ENCODE data around the gene CFDP1.
"Not testable (repeated sequence)": the region's sequence is repeated elsewhere in the genome, so short reads cannot be mapped to it uniquely, and the experiment has no call there.

CFDP1 gene

DNA sequence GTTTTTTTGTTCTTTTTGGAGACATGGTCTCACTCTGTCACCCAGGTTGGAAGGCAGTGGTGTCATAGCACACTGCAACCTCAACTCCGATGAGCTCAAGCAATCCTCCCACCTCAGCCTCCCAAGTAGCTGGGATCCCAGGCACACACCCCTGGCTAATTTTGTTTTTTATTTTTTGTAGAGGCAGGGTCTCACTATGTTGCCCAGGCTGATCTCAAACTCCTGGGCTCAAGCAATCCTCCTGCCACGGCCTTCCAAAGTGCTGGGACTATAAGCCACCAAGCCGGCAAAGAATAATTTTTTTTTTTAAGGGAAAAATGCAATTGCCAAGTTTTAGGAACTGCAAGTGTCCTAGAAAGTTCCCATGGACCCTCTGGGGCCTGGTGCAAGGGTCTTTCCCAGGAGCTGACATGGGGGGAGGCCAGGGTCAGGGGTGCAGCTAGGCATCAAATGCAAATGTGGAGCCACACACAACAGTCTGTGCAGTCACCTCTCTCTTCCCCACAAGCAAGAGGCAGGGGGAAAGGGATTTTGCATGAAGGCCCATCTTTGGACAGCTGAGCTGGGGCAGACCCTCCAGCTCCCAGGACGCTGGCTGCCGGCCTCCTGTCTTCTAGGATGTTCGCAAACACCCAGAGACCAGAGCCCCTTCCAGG, 161.7 kb downstream of the CFDP1 start:
- DNase-seq = no peak
- Histone ChIP-seq H3K4me3 (ENCODE audit: low read length) (no peak overlapping the region), H3K36me3 (replicated peaks; ENCODE audit: insufficient read depth, low read length) (no peaks in the 10 kb centered on the region), H3K4me2 (ENCODE audit: low read depth, low read length) (no peak overlapping the region), H4K20me1 (ENCODE audit: insufficient read depth, low read length) (no peaks in the 10 kb centered on the region), H3K4me1 (ENCODE audit: low read length) (no peaks in the 10 kb centered on the region), H3K9me3 (replicated peaks; ENCODE audit: insufficient read depth, low read length) (no peaks in the 10 kb centered on the region), H3K27me3 (replicated peaks; ENCODE audit: insufficient read depth, low read length) (0 out of 2 replicates have a peak, but pooled peaks cover 4% of the 10 kb centered on the region), H3K27ac (ENCODE audit: low read length) (no peak overlapping the region), H3K9me2 (replicated peaks; ENCODE audit: insufficient read depth, low read length) (no peaks in the 10 kb centered on the region), H3K79me2 (ENCODE audit: low read length) (no peaks in the 10 kb centered on the region), H3K9ac (ENCODE audit: low read length) (no peak overlapping the region), H2AFZ (ENCODE audit: low read length) (no peak overlapping the region), H3F3A (ENCODE audit: insufficient read depth, low read length) (no peaks in the 10 kb centered on the region)
- no peak for TF ChIP-seq EZH2phosphoT487 (IDR thresholded peaks at IDR 0.05; ENCODE audit: low read length)
- TF ChIP-seq EZH2 (optimal IDR thresholded peaks at IDR 0.05; ENCODE audit: low read depth, low read length) = no peak
- TF ChIP-seq, protein P1, sequence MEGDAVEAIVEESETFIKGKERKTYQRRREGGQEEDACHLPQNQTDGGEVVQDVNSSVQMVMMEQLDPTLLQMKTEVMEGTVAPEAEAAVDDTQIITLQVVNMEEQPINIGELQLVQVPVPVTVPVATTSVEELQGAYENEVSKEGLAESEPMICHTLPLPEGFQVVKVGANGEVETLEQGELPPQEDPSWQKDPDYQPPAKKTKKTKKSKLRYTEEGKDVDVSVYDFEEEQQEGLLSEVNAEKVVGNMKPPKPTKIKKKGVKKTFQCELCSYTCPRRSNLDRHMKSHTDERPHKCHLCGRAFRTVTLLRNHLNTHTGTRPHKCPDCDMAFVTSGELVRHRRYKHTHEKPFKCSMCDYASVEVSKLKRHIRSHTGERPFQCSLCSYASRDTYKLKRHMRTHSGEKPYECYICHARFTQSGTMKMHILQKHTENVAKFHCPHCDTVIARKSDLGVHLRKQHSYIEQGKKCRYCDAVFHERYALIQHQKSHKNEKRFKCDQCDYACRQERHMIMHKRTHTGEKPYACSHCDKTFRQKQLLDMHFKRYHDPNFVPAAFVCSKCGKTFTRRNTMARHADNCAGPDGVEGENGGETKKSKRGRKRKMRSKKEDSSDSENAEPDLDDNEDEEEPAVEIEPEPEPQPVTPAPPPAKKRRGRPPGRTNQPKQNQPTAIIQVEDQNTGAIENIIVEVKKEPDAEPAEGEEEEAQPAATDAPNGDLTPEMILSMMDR (IDR thresholded peaks at IDR 0.05; ENCODE audit: low read length) = no peak

- not testable (repeated sequence) for H3F3A ChIP-seq (ENCODE audit: insufficient read depth, low read length); H4K20me1 ChIP-seq (ENCODE audit: insufficient read depth, low read length); H3K9me3 ChIP-seq (replicated peaks; ENCODE audit: insufficient read depth, low read length); DNase-seq; H3K27me3 ChIP-seq (replicated peaks; ENCODE audit: insufficient read depth, low read length); H3K4me3 ChIP-seq (ENCODE audit: low read length); H3K4me2 ChIP-seq (ENCODE audit: low read depth, low read length); H3K9ac ChIP-seq (ENCODE audit: low read length); H3K9me2 ChIP-seq (replicated peaks; ENCODE audit: insufficient read depth, low read length); H3K27ac ChIP-seq (ENCODE audit: low read length); H3K79me2 ChIP-seq (ENCODE audit: low read length); H3K4me1 ChIP-seq (ENCODE audit: low read length); H2AFZ ChIP-seq (ENCODE audit: low read length); H3K36me3 ChIP-seq (replicated peaks; ENCODE audit: insufficient read depth, low read length)
Measured at GRCh38 chr16:75269358-75269757, 163.9 kb downstream of the CFDP1 start.

DNA sequence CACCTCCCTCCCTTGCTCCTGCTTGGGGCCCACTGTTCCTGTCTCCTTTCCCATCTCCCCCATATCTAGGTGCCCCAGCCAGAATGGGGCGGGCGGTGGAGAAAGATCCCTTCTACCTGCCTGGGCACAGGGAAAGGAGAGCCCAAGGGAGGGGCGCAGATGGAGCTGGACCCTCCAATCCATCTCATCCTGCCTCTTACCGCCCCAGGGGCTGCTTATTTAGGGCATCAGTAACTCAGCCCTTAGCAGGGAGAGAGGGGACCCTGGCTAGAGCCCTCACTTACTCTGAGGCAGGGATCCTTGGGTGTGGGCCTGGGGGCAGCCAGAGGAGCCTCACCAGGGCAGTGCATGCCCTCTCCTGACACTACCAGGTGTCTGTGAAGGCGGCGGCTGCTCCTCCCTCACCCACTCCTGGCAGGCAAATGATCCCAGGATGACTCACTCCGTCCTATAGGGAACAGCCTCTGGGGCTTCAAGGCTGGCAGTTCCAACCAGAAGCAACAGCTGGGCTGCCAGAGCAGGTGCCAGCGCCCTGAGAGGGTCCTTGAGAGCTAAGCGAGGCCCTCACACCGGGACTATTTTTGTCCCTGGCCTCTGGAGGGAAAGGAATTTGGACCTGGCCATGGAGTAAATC, 165.6 kb downstream of the CFDP1 start:
- DNase-seq = no peak
- Histone ChIP-seq H4K20me1 (ENCODE audit: insufficient read depth, low read length) (no peaks in the 10 kb centered on the region), H3K79me2 (ENCODE audit: low read length) (no peaks in the 10 kb centered on the region), H3K9me3 (replicated peaks; ENCODE audit: insufficient read depth, low read length) (no peaks in the 10 kb centered on the region), H3K4me3 (ENCODE audit: low read length) (no peak overlapping the region), H3K9ac (ENCODE audit: low read length) (no peak overlapping the region), H3K36me3 (replicated peaks; ENCODE audit: insufficient read depth, low read length) (no peaks in the 10 kb centered on the region), H3K4me1 (ENCODE audit: low read length) (no peaks in the 10 kb centered on the region), H3K4me2 (ENCODE audit: low read depth, low read length) (no peak overlapping the region), H3K9me2 (replicated peaks; ENCODE audit: insufficient read depth, low read length) (no peaks in the 10 kb centered on the region), H3K27me3 (replicated peaks; ENCODE audit: insufficient read depth, low read length) (0 out of 2 replicates have a peak, but pooled peaks cover 7% of the 10 kb centered on the region), H3F3A (ENCODE audit: insufficient read depth, low read length) (no peaks in the 10 kb centered on the region), H2AFZ (ENCODE audit: low read length) (no peak overlapping the region), H3K27ac (ENCODE audit: low read length) (no peak overlapping the region)
- TF ChIP-seq, protein P1 (IDR thresholded peaks at IDR 0.05; ENCODE audit: low read length) = no peak
- no peak for TF ChIP-seq EZH2 (optimal IDR thresholded peaks at IDR 0.05; ENCODE audit: low read depth, low read length)
- no peak for TF ChIP-seq EZH2phosphoT487 (IDR thresholded peaks at IDR 0.05; ENCODE audit: low read length)

Data from MM.1S (cell line).